ENCODE measurements around the gene BCAS4. TPM values are rescaled to one million over a fixed set of nuclear protein-coding genes. Genes with fewer than 3 reads are reported as not detected.
A peak's percentile ranks its signal among the peaks of the same experiment; 100 is the strongest.

BCAS4 gene
- total RNA-seq, 1 experiment from 2014 or later = 25.8 TPM

GRCh38 chr20:50859161-50859560 lies 64.3 kb downstream of the BCAS4 start (continued):
- TF ChIP-seq CDX4 (CRISPR knock-in tag; IDR thresholded peaks at IDR 0.05; ENCODE audit: borderline replicate concordance) (no peak), SMAD3 (CRISPR knock-in tag; IDR thresholded peaks at IDR 0.05; ENCODE audit: borderline replicate concordance) (no peak), ZSCAN18 (CRISPR knock-in tag; IDR thresholded peaks at IDR 0.05) (no peak), NFATC4 (CRISPR knock-in tag; IDR thresholded peaks at IDR 0.05) (no peak), ELF4 (CRISPR knock-in tag; IDR thresholded peaks at IDR 0.05; ENCODE audit: low read depth) (no peak), SMAD4 (CRISPR knock-in tag; IDR thresholded peaks at IDR 0.05) (no peak), MAX (CRISPR knock-in tag; IDR thresholded peaks at IDR 0.05) (no peak), E2F4 (CRISPR knock-in tag; IDR thresholded peaks at IDR 0.05; ENCODE audit: borderline replicate concordance, low read depth) (no peak)

- TF ChIP-seq IRF2 (CRISPR knock-in tag; IDR thresholded peaks at IDR 0.05; ENCODE audit: borderline replicate concordance, low read depth) (no peak), ZSCAN18 (CRISPR knock-in tag; IDR thresholded peaks at IDR 0.05) (no peak), STAT6 (CRISPR knock-in tag; conservative IDR thresholded peaks at IDR 0.05; ENCODE audit: low read depth) (no peak), CREM (CRISPR knock-in tag; IDR thresholded peaks at IDR 0.05) (no peak), GRHL2 (CRISPR knock-in tag; IDR thresholded peaks at IDR 0.05; ENCODE audit: insufficient replicate concordance, severe bottlenecking) (no peak), ZNF263 (CRISPR knock-in tag; IDR thresholded peaks at IDR 0.05; ENCODE audit: low read depth) (no peak), ESRRA (CRISPR knock-in tag; IDR thresholded peaks at IDR 0.05; ENCODE audit: borderline replicate concordance) (no peak), NR3C1 (CRISPR knock-in tag; conservative IDR thresholded peaks at IDR 0.05; ENCODE audit: low read depth) (no peak), FOXP1 (CRISPR knock-in tag; IDR thresholded peaks at IDR 0.05; ENCODE audit: borderline replicate concordance) (no peak)
- no peaks in the 10 kb centered on the region for H3K27me3 Mint-ChIP-seq (ENCODE audit: low read depth)
- H3K4me3 Mint-ChIP-seq = no peak overlapping the region
- POLR2A ChIA-PET = no interaction called here
- no peaks in the 10 kb centered on the region for H3K36me3 Mint-ChIP-seq
- no peak for ATAC-seq
- no peak for DNase-seq (ENCODE audit: low spot score)
- H3K27ac Mint-ChIP-seq = peak overlapping the region; percentile 43
- CTCF ChIA-PET = interaction anchor here (0.7 to 1.0 kb wide), 3 partner anchors 10 to 875 kb away, joined by 3 to 7 read pairs (median 7); no protein-coding TSS in a partner anchor
- peaks cover 27% of the 10 kb centered on the region for H3K4me1 Mint-ChIP-seq
- no peaks in the 10 kb centered on the region for H3K9me3 Mint-ChIP-seq
These were observed 66.2 kb downstream of the BCAS4 start for GRCh38 chr20:50861012-50861411.
